ENCODE measurements around the gene MAGI1. TPM values are rescaled to one million over a fixed set of nuclear protein-coding genes. Genes with fewer than 3 reads are reported as not detected.

The MAGI1 gene
- total RNA-seq, 2 experiments from 2014 or later = 0.21 to 0.24 TPM

GRCh38 chr3:65739901-65740541, 298.7 kb downstream of the MAGI1 start:
- POLR2A ChIA-PET = no interaction called here
- DNase-seq = no peak
- intact Hi-C loops (cut with micrococcal nuclease) = no loop called here
- Mint-ChIP-seq H3K27ac (no peak overlapping the region), H3K4me1 (ENCODE audit: low read depth) (no peaks in the 10 kb centered on the region), H3K27me3 (peaks cover 2% of the 10 kb centered on the region), H3K4me3 (no peak overlapping the region), H3K36me3 (no peaks in the 10 kb centered on the region), H3K9me3 (no peaks in the 10 kb centered on the region)
- CTCF ChIA-PET = no interaction called here

- CTCF ChIA-PET = no interaction called here
- H3K36me3 Mint-ChIP-seq = no peaks in the 10 kb centered on the region
- no peak overlapping the region for H3K4me3 Mint-ChIP-seq
- POLR2A ChIA-PET = no interaction called here
- H3K27ac Mint-ChIP-seq = no peak overlapping the region
- H3K9me3 Mint-ChIP-seq = no peaks in the 10 kb centered on the region
- intact Hi-C loops (cut with micrococcal nuclease) = no loop called here
- H3K4me1 Mint-ChIP-seq (ENCODE audit: low read depth) = no peaks in the 10 kb centered on the region
- peaks cover 4% of the 10 kb centered on the region for H3K27me3 Mint-ChIP-seq
- no peak for DNase-seq
Measured at GRCh38 chr3:65734792-65735191, 303.9 kb downstream of the MAGI1 start.

- intact Hi-C loops (cut with micrococcal nuclease) = no loop called here
- no peak for DNase-seq
- Mint-ChIP-seq H3K9me3 (no peaks in the 10 kb centered on the region), H3K36me3 (no peaks in the 10 kb centered on the region), H3K4me3 (no peak overlapping the region), H3K27ac (no peak overlapping the region), H3K27me3 (peaks cover 2% of the 10 kb centered on the region), H3K4me1 (ENCODE audit: low read depth) (no peaks in the 10 kb centered on the region)
- ChIA-PET CTCF (no interaction called here), POLR2A (no interaction called here)
Measured at GRCh38 chr3:65734382-65734781, 304.3 kb downstream of the MAGI1 start.

GRCh38 chr3:65733459-65733858, 305.3 kb downstream of the MAGI1 start:
- H3K9me3 Mint-ChIP-seq = no peaks in the 10 kb centered on the region
- POLR2A ChIA-PET = no interaction called here
- H3K36me3 Mint-ChIP-seq = no peaks in the 10 kb centered on the region
- H3K27me3 Mint-ChIP-seq = peaks cover 2% of the 10 kb centered on the region
- no peak for DNase-seq
- intact Hi-C loops (cut with micrococcal nuclease) = no loop called here
- no peaks in the 10 kb centered on the region for H3K4me1 Mint-ChIP-seq (ENCODE audit: low read depth)
- H3K27ac Mint-ChIP-seq = no peak overlapping the region
- CTCF ChIA-PET = interaction anchor here (1.6 kb wide), 1 partner anchor 107 kb away, joined by 5 read pairs; no protein-coding TSS in a partner anchor
- H3K4me3 Mint-ChIP-seq = no peak overlapping the region

GRCh38 chr3:65732051-65732935, 306.4 kb downstream of the MAGI1 start:
- H3K9me3 Mint-ChIP-seq = no peaks in the 10 kb centered on the region
- POLR2A ChIA-PET = no interaction called here
- no peaks in the 10 kb centered on the region for H3K4me1 Mint-ChIP-seq (ENCODE audit: low read depth)
- CTCF ChIA-PET = interaction anchor here (0.6 to 1.6 kb wide), 9 partner anchors 9 to 1702 kb away, joined by 3 to 5 read pairs (median 3); no protein-coding TSS in a partner anchor
- no peak overlapping the region for H3K4me3 Mint-ChIP-seq
- no peak for DNase-seq
- peaks cover 2% of the 10 kb centered on the region for H3K27me3 Mint-ChIP-seq
- H3K36me3 Mint-ChIP-seq = no peaks in the 10 kb centered on the region
- no peak overlapping the region for H3K27ac Mint-ChIP-seq
- intact Hi-C loops (cut with micrococcal nuclease) = no loop called here

- CTCF ChIA-PET = no interaction called here
- intact Hi-C loops (cut with micrococcal nuclease) = no loop called here
Measured at GRCh38 chr3:65730449-65730848, 308.3 kb downstream of the MAGI1 start.

GRCh38 chr3:65729973-65730372, 308.7 kb downstream of the MAGI1 start:
- no peak overlapping the region for H3K27ac Mint-ChIP-seq
- H3K9me3 Mint-ChIP-seq = no peaks in the 10 kb centered on the region
- ChIA-PET POLR2A (no interaction called here), CTCF (no interaction called here)
- no peak for DNase-seq
- no peaks in the 10 kb centered on the region for H3K36me3 Mint-ChIP-seq
- intact Hi-C loops (cut with micrococcal nuclease) = no loop called here
- H3K4me3 Mint-ChIP-seq = no peak overlapping the region
- no peaks in the 10 kb centered on the region for H3K4me1 Mint-ChIP-seq (ENCODE audit: low read depth)
- H3K27me3 Mint-ChIP-seq = peaks cover 2% of the 10 kb centered on the region

More at GRCh38 chr3:65730449-65730848, 308.3 kb downstream of the MAGI1 start:
- no peak for DNase-seq
- H3K4me1 Mint-ChIP-seq (ENCODE audit: low read depth) = no peaks in the 10 kb centered on the region
- H3K27ac Mint-ChIP-seq = no peak overlapping the region
- H3K4me3 Mint-ChIP-seq = no peak overlapping the region
- H3K27me3 Mint-ChIP-seq = peaks cover 2% of the 10 kb centered on the region
- POLR2A ChIA-PET = no interaction called here
- no peaks in the 10 kb centered on the region for H3K36me3 Mint-ChIP-seq
- H3K9me3 Mint-ChIP-seq = no peaks in the 10 kb centered on the region

- POLR2A ChIA-PET = no interaction called here
- no peak overlapping the region for H3K27ac Mint-ChIP-seq
- no peaks in the 10 kb centered on the region for H3K9me3 Mint-ChIP-seq
- H3K36me3 Mint-ChIP-seq = no peaks in the 10 kb centered on the region
- H3K27me3 Mint-ChIP-seq = peaks cover 2% of the 10 kb centered on the region
- CTCF ChIA-PET = no interaction called here
- no peaks in the 10 kb centered on the region for H3K4me1 Mint-ChIP-seq (ENCODE audit: low read depth)
- DNase-seq = no peak
- intact Hi-C loops (cut with micrococcal nuclease) = no loop called here
- no peak overlapping the region for H3K4me3 Mint-ChIP-seq
Measured at GRCh38 chr3:65729555-65729954, 309.2 kb downstream of the MAGI1 start.

GRCh38 chr3:65728138-65728537, 310.6 kb downstream of the MAGI1 start:
- Mint-ChIP-seq H3K27ac (no peak overlapping the region), H3K36me3 (no peaks in the 10 kb centered on the region), H3K27me3 (peaks cover 2% of the 10 kb centered on the region), H3K9me3 (no peaks in the 10 kb centered on the region), H3K4me3 (no peak overlapping the region), H3K4me1 (ENCODE audit: low read depth) (no peaks in the 10 kb centered on the region)
- intact Hi-C loops (cut with micrococcal nuclease) = no loop called here
- no peak for DNase-seq
- ChIA-PET POLR2A (no interaction called here), CTCF (interaction anchor here (1.0 kb wide), 1 partner anchor 23 kb away, joined by 3 read pairs; no protein-coding TSS in a partner anchor)

GRCh38 chr3:65723985-65724384, 314.7 kb downstream of the MAGI1 start:
- no peaks in the 10 kb centered on the region for H3K27me3 Mint-ChIP-seq
- H3K4me3 Mint-ChIP-seq = no peak overlapping the region
- DNase-seq = no peak
- no peak overlapping the region for H3K27ac Mint-ChIP-seq
- H3K9me3 Mint-ChIP-seq = no peaks in the 10 kb centered on the region
- CTCF ChIA-PET = no interaction called here
- H3K4me1 Mint-ChIP-seq (ENCODE audit: low read depth) = no peaks in the 10 kb centered on the region
- POLR2A ChIA-PET = no interaction called here
- H3K36me3 Mint-ChIP-seq = no peaks in the 10 kb centered on the region
- intact Hi-C loops (cut with micrococcal nuclease) = no loop called here

GRCh38 chr3:65723011-65723410, 315.7 kb downstream of the MAGI1 start:
- H3K27ac Mint-ChIP-seq = no peak overlapping the region
- ChIA-PET CTCF (interaction anchor here (0.9 kb wide), 1 partner anchor 9 kb away, joined by 3 read pairs; no protein-coding TSS in a partner anchor), POLR2A (no interaction called here)
- DNase-seq = no peak
- intact Hi-C loops (cut with micrococcal nuclease) = no loop called here
- no peak overlapping the region for H3K4me3 Mint-ChIP-seq
- H3K4me1 Mint-ChIP-seq (ENCODE audit: low read depth) = no peaks in the 10 kb centered on the region
- H3K27me3 Mint-ChIP-seq = no peaks in the 10 kb centered on the region
- no peaks in the 10 kb centered on the region for H3K36me3 Mint-ChIP-seq
- H3K9me3 Mint-ChIP-seq = no peaks in the 10 kb centered on the region

- DNase-seq = no peak
- no peaks in the 10 kb centered on the region for H3K36me3 Mint-ChIP-seq
- intact Hi-C loops (cut with micrococcal nuclease) = no loop called here
- ChIA-PET POLR2A (no interaction called here), CTCF (no interaction called here)
- no peaks in the 10 kb centered on the region for H3K27me3 Mint-ChIP-seq
- no peak overlapping the region for H3K27ac Mint-ChIP-seq
- no peaks in the 10 kb centered on the region for H3K9me3 Mint-ChIP-seq
- no peaks in the 10 kb centered on the region for H3K4me1 Mint-ChIP-seq (ENCODE audit: low read depth)
- H3K4me3 Mint-ChIP-seq = no peak overlapping the region
Measured at GRCh38 chr3:65720989-65721737, 317.6 kb downstream of the MAGI1 start.

Measured in activated CD4-positive, alpha-beta memory T cell treated with anti-CD3 and anti-CD28 coated beads for 36 hours (primary cell).